Measurements from ENCODE around the gene ENGASE.

Gene ENGASE

DNA sequence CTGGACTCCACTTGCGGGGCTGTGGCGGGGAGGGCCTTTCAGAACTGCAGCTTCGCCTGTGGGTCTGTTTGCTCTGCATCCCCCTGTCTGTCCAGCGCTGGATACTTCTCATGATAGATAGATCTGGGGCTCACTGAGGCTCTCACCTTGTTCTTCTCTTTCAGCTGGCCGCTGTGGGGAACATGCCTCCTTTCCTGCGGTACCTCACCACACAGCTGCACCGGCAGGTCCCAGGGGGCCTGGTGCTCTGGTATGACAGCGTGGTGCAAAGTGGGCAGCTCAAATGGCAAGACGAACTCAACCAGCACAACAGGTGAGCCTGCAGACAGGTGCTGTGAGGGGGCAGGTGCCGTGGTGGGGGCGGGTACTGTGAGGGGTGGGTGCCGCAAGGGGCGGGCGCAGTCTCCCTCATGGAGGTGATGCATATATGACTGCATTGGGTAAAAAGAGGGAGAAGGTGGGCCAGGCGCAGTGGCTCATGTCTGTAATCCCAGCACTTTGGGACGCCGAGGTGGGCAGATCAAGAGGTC lies 6.2 kb downstream of the ENGASE start:
- no peak for DNase-seq

DNA sequence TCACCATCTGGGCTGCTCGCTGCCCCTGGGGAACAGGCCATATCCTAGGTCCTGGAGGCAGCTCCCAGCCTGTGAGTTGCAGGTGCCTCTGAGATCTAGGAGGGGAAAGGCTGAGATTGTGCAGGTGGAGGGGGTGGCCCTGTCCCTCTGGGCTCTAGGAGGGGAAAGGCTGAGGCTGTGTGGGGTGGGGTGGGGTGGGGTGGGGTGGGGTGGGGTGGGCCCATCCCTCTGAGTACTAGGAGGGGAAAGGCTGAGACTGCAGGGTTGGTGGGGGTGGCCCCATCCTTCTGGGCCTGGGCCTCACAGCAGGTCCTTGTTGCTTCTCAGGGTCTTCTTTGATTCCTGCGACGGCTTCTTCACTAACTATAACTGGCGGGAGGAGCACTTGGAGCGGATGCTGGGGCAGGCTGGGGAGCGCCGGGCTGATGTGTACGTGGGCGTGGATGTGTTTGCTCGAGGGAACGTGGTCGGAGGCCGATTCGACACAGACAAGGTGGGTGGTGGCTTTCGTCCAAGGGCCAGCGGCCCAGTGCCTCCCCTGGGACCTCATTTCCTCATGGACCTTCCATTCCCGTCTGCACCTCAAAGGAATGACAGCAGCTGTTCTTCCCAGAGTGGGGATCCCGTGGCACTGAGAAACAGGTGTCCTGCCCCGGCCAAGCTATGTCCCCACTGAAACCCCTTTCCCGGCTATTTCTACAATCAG lies 7.1 kb downstream of the ENGASE start:
- no peak for DNase-seq

DNA sequence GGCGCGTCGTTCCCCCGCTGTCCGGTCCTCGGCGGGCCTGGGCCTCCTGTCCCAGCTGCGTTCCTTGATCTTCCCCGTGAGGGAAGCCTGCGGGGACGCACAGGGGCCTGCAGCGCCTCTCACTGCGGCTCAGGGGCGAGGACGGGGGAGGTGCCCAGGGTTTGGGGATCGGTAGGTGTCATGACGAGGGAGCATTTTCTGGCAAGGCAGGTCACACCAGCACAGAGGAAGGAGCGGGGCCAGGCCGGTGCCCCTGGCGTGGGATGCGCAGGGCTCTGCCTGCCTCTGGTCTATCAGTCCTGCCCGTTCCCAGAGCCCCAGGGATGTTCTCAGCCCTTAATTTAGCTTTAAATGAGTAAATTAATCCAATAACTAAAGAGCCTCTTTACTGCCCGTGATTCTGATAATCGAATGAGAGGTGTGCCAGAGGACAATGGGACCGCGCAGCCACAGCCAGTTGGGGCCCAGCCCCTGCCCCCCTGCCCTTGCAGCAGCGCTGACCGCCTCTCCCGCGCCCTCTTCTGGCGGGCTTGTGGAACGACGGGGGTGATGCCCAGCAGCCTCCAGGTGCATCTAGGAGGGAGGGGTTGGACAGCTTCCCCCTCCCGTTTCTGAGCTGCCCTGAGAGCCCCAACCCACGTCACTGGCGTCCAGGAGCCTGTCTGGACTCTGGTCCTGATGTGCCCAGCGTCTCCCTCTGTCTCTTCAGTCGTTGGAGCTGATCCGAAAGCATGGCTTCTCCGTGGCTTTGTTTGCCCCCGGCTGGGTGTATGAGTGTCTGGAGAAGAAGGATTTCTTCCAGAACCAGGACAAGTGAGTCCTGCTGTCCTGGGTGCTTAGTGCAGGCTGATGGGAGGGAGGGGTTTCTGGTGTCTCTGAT lies 7.9 kb downstream of the ENGASE start:
- DNase-seq = peak; percentile 61 to 62

DNA sequence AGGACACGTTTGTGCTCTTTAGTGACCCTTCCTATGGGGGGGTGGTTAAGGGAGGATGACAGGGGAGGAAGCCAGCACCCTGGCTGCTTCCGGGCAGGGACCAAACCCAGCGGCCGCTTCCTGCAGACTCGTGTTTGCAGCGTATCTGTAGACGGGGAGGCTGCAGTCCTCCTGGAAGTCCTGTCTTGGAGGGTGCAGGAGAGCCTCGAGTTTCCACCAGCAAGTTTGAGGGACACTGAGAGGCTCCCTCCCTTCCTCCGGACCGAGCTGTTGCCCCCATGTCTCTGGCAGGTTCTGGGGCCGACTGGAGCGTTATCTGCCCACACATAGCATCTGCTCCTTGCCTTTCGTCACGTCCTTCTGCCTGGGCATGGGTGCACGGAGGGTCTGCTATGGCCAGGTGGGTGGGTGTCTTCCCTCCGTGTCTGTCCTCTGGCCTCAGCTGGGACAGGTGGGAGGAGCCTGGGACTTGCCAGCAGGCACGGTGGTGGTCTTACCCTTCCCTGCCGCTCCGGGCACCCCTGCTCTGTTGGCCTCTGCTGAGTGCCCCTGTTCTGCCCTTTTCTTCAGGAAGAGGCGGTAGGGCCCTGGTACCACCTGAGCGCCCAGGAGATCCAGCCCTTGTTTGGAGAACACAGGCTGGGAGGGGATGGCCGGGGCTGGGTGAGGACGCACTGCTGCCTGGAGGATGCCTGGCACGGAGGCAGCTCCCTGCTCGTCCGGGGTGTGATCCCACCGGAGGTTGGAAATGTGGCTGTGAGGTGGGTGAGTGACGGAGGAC lies 8.8 kb downstream of the ENGASE start:
- DNase-seq = no peak

DNA sequence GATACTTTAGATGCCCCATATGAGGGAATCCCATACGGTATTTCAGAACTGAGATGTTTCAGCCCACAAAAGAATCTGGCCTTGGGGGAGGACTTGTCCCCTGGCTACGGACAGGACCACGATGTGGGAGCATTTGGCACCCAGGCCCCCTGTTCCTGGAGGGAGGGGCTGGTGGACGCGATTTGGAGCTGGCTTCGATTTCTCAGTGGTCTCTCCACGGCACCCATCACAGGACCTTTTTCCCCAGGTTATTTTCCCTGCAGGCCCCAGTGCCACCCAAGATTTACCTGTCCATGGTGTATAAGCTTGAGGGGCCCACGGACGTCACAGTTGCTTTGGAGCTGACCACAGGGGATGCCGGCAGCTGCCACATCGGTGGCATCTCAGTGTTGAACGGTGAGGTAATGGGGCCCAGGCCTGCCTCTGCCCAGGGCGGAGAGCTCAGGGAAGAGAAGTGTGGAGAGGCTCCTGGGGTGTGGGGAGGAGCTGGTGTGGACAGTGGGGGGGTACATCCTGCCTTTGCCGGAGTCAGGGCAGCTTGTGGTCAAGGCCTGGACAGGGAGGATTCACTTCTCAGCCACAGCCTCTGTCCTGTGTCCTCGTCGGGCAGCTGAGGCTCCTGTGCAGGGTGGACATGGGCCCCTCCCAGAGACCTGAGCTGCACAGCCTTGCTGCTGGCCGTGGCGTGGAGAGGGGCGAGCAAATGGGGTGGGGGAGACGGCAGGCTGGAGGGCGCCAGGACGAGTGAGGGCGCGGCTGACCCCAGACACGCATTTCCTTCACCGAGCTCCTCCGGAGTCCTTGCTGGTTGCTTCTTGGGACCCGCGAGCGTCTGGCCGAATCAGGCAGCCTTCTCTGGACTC lies 9.9 kb downstream of the ENGASE start:
- DNase-seq = no peak

DNA sequence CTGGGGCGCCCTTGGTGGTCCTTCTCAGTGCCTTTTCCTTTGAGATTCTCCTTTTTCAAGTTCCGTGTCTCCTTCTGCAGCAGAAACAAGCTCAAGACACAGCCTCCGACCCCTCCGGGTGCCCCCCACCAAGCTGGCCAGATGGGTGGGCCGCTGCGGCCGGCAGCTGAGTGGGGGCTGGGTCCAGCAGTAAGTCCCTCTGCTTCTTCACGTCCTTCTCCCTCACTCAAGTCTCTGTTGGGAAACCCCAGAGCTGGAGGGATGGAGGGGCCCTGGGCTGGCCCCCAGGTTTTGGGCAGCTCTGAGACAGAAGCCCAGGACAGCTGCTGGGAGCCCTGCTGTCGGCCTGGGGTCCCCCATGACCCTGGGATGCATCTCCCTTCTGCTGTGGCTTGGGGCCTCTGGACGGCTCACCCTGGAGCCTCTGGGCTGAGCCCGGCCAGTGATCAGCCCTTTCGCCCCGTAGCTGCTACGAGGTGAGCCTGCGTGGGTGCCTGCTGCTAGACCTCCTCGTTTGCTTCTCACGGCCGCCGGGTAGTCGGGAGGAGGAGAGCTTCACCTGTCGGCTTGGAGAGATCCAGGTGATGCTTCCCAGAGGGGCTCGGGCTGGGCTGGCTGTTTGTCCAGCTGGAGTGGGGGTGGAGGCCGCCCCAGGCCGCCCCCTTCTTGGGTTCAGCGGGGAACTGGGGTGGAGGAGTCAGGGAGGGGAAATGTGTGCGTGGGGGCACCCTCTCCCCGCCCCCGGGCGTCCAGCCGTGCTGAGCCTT lies 10.7 kb downstream of the ENGASE start:
- DNase-seq = no peak

DNA sequence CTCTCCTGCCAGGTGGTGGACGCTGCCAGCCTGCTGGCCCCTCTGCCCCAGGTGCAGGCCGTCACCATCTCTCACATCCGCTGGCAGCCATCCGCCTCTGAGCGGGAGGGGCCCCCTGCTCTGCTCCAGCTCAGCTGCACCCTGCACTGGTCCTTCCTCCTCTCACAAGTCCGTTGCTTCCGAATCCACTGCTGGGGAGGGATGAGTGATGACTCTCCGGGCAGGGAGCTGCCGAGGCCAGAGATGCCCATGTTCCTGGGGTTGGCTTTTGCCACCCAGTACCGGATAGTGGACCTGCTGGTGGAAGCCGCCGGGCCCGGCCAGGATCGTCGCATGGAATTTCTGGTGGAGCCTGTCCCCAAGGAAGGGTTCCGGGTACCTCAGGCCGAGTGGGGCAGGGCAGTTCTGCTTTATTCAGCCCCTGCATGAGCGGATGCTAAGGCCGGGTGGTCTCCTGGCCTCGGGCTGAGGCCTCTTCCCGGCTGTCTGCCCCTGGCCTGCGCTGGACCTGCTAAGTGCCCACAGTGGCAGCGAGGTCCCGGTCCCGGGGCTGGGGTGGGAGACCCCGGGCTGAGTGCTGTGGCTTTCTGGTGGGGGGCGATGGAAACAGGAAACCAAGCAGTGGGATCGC lies 11.4 kb downstream of the ENGASE start:
- DNase-seq = no peak

DNA sequence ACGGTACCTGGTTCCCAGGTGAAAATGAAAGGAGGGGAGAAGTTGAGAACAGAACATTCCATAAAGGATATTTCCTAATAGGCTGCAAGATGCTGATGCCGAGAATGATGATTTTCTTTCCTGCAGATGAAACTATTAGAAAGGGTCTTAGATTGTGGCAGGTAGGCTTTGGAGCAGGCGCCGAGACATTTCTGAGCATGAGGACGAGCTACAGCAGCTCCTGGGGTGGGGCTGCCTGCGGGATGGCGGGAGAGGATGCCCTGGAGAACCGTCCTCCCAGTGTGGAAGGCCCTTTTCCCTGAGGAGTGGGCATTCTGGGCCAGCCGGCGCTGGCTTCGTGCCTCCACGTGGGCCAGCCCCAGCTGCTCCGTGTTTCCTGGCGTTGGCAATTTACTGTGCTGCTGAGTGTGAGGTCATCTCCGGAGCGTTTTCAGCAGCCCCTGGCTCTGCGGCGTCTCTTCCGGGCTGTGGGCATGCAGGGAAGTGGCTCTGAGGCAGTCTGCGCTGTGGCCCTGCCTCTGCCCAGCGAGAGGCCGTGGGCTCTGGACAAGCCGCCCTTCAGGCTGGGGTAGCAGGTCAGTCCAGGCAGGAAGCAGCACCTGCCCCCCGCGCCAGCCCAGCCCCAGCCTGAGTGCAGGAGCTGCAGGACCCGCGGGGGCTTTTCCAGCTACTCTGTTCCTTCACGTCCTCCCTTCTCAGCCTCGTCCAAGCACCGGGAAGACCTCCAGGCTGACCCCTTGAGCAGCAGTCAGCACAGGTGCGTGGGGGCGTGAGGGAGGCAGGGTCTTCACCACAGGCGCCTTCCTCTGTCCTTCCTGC lies 12.2 kb downstream of the ENGASE start:
- DNase-seq = no peak

DNA sequence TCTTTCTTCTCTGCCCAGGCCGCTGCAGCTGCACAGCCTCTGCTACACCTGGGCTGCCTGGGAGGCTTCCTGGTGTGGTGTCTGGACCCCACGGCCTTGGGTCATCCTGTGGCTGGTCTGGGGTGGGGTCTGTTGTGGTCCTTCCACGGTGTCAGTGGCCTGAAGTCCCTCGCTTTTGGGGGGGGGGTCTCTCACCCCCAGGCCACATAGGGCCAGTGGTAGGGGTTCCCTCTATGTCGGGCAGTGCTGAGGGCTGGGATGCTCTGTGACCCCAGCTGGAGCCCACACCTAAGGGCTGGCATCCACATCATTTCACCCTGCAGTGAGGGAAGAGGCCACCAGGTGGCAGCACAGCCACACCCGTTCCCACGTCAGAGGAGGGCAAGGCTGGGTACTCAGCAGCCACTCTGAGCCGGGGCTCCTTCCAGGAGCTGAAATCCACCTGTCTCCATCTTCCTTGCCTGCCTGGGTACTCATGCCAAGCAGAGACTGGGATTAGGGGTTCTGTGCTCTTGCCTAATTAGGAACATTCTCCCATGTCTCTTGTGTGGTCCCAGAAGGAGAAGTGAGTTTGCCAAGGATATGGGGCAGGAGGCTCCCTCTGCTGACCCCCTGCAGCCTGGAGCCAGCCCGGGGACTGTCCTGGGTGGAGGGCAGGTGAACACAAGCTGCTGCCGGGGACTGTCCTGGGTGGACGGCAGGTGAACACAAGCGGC lies 13.0 kb downstream of the ENGASE start:
- peak; percentile 76 to 77 for DNase-seq

DNA sequence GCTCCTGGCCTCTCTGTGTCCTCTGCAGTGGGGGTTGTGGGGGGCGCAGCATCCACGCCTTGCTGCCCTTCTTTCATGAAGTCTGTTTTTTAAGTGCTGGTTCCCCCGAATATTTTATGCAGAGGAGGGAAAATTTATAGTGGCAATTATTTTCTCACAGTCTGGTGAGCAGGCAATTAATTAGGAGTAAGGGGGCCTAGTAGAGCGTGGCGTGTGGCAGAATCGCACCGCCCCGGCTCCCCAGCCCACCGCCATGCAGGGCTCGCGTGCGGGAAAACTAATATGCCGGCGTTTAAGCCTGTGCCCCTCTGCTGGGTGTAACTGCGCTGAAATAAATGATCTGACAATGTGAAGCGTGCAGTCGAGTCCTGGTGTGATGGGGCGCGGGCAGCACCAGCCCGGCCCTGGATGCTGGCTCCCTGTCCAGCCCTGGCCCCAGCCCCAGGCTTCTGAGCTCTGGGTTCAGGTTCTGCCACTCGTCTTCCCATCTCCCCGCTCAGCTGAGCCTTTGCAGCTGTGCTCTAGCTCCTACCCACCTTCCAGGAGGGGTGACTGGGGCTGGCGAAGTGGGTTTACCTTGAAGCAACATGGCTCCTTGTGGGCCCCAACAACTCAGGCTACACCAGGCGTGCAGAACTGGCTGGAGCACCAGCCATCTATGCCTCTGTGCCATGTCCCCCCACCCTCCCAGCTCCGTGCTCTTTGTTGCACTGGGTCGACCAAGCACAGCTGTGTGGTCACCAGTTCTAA lies 13.8 kb downstream of the ENGASE start:
- no peak for DNase-seq

DNA sequence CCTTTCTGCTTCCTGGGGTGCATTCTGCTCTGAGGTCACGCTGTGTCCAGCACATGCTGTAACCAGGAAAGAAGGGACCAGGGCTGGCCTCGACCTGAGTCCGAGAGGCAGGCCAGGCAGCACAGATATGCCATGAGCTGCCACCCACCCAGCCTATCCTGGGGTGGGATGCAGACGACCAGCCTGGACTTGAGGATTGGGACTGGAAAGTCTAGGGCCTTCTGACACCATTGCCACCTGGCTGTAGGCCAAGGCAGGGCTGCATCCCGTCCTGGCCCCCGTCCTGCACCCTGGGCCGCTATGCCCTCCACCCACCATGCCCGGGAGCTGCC lies 14.3 kb downstream of the ENGASE start:
- DNase-seq = no peak

DNA sequence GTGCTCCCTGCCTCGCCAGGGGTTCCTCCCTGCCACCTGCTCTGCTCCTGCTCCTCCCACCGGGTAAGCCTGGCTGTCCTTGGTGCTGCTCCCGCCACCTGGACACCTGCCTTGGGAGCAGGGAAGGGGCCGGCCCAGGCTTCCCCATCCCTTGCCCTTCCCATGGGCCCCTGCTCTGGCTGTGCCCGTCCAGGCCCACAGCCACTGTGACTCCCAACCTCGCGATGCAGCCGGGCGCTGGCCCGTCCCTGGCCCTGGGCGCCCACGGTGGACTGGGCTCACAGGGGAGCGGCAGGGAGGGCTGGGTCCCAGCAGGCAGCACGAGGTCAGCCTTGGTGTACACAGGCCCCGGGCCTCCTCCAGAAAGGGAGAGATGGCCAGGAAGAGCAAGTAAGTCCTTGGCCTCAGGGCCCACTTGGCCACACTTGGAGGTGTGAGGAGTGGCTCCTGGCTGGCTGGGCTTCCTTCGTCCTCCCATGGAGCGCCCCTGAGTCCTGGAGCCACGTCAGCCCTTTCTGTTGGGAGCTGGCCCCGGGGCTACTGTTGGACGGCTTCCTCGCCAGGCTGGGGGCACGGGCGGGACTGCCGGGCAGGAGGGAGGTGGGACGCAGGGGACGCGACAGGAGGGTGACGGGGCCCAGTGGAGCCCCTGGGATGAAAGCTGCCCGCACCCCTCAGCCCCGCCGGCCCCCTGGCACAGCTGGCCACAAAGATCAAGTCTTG lies 15.3 kb downstream of the ENGASE start:
- DNase-seq = no peak

DNA sequence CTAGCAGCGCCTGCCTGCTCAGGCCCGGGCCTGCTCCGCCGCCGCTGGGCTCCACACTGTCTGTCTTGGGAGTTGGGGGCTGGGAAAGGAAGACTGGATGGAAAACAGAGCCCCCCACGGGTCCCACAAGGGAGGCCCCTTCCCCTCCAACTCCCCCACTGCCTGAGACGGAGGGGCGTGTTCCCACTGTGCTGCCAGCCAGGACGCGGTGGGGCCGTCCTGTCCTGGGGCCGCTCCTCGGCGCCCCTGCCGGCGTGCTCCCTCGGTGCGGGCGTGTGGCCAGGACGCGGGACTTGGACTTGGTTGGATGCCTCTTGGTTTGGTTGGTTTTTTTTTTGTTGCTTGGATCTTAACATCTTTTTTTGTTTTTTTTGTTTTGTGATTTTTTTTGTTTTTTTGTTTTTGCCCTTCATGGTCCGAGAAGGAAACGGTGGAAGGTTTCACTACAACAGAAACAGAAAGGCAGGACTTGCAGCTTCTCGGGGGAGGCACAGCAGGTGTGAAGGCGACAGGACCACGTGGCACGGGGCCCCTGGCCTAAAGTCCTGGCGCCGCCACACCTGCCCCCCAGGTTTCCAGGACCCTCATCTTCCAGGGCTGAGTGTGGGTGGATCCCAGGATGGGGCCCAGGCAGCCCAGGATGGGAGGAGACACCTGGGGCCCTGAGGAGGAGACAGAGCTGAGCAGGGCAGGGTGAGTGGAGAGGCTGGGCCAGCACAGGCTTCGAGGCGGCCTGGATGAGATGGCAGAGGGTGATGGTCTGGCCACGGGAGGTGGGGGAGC lies 16.0 kb downstream of the ENGASE start:
- DNase-seq = no peak

DNA sequence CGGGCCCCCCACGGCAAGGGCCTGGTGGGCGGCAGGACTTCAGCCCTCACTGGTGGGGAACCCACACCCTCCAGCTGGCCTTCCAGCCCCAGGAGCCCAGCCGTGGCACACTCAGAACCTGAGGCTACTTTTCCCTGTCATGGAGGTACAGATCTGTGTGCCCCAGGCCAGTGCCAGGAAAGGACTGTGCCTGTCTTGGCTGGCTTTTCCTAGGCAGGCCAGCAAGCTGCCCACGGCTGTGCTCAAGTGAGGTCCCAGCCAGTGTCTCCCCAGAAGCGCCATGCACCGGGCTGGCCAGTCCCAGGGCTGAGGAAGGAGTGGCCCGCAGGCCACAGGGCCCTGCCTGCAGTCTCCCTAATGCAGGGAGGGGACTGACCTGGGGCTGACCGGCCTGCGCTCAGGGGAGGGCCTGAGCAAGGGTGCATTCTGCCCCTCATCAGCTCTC lies 16.6 kb downstream of the ENGASE start:
- DNase-seq = no peak

DNA sequence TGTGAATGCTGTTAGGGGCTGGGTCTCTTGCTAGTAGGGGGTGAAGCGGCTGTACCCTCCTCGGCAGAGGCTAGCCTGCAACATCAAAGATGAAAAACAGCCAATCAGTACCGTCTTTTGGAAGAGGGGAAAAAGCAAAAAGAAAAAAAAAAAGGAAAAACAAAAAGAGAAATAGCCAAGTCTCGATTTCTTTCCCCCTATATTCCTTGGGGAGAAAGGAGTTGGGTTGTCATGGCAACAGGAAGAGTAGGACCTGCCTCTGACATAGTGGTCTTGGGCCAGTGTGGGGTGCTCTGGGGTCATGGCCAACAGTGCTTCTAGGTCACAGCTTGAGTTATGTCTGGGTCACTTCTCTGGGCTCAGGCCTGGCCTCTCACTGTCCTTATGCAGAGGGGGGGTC lies 17.9 kb downstream of the ENGASE start:
- DNase-seq = no peak

DNA sequence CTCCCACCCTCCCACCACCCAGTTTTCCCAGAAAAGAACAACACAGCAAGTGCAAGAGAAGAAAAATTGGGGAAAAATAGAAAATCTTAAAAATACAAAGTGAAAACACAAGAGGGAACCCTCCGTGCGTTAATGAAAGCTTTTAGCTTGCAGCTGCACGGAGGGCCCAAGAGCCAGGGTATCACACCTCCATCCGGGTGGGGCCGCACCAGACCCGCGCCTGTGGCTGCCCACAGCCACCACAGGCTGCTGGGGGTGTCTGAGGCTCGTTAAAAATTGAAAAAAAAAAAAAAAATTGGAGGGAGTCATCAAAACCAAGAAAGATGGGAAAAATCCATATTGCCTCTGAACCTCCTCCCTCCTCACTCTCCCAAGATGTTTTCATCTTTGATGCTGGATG lies 18.6 kb downstream of the ENGASE start:
- DNase-seq = no peak

DNA sequence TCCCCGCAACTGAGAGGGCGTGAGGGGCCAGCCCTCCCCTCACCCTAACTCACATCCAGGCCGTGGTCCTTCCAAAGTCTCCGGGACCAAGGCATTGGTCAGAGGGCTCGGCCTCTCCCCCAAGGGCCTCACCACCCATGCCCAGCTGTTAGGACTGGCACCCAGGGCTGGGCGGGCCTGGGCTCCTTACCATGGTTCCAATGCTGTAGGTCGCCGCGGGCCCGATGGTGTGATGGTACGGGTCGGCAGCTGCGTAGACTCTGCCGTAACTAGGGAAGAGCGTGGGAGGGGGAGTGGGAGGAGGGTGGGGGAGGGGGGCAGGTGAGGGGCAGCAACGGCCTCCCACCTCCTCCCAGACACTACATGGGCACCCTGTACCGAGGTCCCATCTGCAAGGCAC lies 19.6 kb downstream of the ENGASE start:
- DNase-seq = no peak

All from activated T-cell treated with anti-CD3 and anti-CD28 coated beads, Interleukin-2, amount 50 U/mL, for 48 hours (primary cell).